NCI-H446 treated with DMSO at 0.1 percent for 48 hours (cell line): ENCODE data around the gene UNC5CL.

Experiments
- DNase-seq: peaks from one replicate; lab custom pipeline; 2025; lab: John Stamatoyannopoulos, UW

UNC5CL gene, protein sequence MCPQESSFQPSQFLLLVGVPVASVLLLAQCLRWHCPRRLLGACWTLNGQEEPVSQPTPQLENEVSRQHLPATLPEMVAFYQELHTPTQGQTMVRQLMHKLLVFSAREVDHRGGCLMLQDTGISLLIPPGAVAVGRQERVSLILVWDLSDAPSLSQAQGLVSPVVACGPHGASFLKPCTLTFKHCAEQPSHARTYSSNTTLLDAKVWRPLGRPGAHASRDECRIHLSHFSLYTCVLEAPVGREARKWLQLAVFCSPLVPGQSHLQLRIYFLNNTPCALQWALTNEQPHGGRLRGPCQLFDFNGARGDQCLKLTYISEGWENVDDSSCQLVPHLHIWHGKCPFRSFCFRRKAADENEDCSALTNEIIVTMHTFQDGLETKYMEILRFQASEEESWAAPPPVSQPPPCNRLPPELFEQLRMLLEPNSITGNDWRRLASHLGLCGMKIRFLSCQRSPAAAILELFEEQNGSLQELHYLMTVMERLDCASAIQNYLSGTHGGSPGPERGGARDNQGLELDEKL

DNA sequence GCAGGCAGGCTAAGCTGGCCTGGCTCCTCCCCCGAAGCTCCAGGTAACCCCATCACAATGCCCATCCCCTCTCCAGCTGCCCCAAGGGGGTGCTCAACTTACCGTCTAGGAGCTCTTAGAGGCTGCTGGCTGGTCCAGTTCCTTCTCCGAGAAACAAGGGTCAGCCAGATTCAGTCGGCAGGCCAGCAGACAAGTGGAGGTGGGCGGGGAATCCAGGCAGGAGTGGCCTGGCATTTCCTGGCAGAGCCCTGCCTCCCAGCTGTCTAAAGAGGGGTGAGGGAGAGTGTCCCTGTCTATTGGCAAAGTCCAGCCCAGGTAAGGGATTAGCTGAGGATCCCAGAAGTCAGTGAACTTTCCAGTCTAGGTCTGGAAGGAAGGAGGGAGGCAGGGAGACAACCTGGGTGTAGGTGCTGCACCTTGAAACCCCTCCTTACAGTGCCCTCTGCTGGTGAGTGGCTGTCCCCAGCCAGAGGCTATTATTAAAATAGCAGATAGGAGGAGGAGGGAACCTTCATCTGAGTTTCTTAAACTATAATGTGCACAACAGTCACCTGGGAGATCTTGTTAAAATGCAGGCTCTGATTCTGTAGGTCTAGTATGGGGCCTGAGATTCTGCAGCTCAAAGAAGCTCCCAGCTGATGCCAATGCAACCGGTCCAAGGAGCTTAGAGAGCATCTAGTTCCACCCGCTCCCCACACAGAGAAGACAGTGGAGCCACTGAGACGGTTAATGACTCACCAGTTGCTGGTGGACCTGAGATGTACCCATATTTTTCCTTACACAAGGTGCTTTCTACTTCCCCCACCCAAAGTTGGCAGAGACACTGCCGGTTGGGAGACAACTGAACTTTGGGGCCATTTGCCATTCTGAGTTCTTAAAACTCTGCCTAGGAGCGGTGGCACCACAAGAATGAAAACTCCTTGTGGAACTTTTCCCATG is at the start of gene UNC5CL:
TSS of gene UNC5CL (minus strand) at position 162 of the 939 bp plus-strand sequence. CDS start 4,147 bp downstream, outside the sequence.
- DNase-seq = no peak

DNA sequence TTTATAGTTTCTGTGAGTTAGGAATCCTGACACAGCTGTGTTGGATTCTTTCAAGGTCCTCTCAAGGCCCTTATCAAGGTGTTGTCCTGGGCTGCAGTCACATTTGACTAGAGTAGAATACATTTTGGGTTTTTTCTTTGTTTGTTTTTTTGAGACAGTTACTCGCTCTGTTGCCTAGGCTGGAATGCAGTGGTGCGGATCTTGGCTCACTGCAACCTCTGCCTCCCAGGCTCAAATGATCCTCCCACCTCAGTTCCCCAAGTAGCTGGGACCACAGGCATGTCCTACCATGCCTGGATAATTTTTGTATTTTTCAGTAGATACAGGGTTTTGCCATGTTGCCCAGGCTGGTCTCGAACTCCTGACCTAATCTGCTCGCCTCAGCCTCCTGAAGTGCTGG is 49.4 kb upstream of the UNC5CL start:
- DNase-seq = no peak

DNA sequence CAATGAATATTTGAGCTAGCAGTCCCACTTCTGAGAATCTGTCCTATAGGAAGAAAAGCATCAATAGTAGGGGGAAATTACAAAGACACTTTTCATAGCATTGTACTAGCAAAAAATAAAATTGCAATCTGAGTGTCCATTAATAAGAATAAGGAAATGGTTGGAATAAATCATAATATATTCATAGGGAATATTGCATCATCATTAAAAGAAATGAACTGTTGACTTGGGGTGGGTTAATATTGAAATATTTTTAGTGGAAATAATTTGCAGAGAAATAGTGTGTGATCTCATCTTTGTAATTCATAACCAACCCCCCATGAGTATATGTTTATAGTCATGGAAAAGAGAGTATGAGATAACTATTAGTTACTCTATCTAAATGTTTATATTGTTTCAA is 46.2 kb upstream of the UNC5CL start:
- DNase-seq = no peak

DNA sequence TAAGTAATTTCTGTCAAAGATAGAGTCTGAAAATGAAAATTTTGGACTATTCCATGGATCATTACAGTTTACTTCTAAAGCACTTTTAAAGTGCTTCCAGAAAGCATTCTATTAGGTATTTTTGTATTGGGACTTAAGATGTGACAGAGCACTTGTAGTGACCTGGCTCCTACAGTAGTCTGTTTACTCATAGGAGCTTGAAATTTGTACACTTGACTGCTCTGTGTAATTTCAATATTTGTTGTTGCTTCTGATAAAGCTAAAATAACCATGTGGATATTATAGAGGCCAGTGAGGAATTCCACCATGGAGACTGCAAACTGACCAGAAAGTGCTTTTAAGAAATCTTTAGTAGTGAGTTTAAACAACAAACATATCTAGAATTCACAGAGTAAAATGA is 44.1 kb upstream of the UNC5CL start:
- DNase-seq = no peak

DNA sequence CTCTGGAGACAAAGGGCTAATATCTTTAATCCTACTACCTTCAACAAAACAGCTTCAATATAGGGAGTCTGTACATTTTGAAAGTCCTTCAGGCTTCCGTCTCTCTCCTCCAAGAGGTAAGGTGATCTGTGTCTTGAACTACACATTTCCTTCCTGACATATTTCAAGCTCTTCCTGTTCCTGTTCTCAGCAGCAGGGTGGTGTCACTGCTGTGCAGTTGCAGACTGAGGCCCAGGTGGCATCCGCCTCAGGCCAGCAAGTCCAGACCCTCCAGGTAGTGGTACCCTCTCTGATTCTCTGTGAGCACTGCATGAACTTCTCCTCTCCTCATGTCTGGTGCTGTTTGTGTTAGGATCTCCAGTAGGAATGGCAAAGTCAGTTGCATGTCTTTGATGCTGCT is 41.6 kb upstream of the UNC5CL start:
- DNase-seq = no peak

DNA sequence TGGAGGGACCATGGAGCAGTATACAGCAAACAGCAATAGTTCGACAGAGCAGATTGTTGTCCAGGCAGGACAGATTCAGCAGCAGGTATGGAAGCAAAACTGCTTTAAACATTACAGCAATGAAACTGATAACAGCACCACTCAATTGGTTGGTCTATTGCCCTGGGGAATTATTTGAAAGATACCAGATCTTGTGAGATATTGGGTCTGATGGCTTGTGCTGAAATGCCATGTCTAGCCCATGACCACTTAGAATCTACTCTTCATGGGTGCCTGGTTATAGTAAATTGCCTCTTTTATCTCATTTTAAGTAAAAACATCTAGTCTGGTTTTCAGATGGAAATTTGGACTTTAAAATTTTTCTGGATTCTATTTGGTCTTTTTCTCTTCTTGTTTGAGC is 40.1 kb upstream of the UNC5CL start:
- DNase-seq = no peak

DNA sequence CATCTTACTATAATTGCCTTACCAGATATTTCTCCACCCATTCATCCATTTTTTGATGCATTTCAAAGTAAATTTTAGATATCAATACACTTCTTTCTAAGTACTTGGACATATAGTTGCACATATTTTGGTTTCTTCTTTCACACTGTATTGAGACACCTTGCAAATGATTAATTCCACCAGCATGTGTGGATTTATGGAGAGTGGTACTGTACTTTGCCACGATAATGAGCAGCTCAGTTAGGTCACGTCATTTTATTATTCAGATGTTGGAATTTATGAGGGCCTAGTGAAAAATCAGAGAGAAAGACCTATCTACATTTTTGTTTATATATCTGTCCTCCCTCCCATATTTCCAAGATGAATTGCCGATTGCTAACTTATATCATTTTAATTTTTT is 39.1 kb upstream of the UNC5CL start:
- no peak for DNase-seq

DNA sequence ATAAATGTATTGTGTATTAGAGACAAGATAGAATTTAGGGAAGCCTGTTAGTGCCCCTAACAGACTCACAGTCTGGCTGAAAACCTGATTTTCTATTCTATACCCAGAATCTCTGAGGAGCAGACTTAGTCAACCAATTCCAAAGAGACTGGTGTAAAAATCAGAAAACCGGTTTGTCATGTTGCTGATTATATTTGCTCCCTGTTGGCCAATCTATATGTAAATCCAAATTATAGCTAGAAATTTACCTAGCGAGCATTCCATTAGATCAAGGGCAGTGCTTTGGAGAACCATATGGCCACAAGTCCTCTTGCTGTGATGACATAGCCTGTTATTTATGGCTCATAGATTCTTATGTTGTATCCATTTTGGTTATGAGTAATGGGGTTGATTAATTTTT is 38.5 kb upstream of the UNC5CL start:
- DNase-seq = no peak

DNA sequence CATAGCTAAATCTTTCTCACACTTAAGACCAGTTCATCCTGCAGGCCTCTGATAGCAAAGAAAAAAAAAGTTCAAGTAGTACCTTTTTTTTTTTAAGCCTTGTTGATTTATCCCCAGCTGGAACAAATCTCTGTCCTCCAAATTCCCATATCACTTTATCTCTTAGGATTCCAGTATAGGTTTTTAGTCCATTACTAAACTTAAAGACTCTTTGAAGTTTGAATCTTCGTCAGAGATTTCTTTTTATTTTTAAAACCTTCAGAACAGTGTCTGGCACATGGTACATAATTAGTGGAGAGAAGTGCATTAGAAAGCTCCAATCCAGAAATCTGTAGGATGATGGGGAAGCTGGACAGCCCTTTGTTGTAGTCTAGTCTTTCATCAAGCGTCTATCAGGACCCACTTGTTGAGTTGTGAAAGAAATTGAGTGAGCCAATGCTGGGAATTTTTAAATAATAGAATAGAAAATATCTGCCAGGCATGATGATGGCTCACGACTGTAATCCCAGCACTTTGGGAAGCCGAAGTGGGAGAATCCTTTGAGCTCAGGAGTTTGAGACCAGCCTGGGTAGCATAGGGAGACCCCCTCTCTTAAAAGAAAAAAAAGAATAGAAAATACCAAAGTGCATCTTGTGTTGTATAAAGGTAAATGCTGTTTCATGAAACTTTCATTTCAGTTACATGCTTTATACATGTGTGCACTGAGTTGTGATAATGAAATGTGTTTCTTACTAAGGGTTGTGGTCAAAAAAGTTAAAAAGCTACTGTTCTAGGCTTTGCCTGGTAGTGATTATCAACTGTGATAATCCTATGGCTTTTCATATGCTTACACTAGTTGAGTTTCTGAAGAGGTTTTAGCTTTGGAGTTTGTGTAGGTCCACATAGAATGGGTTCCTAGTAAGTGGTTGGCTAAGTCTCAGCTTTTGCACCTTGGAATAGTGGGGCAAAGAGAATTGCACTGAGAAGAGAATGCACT is 36.9 kb upstream of the UNC5CL start:
- DNase-seq = no peak

DNA sequence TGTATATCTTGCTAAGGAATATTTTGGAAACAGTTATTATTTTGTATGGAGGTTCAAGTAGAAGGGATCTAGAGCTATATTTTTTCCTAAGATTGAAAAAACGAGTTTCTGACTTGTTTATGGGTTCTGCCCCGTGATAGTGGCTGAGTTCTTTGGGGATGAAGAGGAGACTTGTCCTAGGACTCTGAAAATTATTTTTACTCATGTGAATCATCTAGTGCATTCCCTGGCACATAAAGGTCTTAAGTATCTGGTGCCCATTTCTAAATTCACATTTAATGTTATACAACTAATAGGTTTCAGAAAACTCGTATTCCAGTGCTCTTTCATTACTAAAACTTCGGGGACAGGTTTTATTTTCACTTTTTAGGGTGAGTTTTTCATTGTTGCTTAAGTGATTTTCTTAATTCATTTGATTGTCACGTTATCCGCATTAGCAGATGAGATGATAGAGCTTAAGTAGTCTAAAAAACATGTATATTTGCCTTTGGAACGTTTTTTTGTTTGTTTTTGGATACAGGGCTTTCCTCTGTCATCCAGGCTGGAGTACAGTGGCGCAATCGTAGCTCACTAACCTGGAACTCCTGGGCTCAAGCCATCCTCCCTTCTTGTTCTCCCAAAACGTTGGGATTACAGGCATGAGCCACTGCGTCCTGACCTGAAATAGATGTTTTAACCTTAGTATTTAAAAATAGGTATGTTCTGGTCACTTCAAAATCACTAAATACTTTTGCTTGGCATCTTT is 35.8 kb upstream of the UNC5CL start:
- no peak for DNase-seq

DNA sequence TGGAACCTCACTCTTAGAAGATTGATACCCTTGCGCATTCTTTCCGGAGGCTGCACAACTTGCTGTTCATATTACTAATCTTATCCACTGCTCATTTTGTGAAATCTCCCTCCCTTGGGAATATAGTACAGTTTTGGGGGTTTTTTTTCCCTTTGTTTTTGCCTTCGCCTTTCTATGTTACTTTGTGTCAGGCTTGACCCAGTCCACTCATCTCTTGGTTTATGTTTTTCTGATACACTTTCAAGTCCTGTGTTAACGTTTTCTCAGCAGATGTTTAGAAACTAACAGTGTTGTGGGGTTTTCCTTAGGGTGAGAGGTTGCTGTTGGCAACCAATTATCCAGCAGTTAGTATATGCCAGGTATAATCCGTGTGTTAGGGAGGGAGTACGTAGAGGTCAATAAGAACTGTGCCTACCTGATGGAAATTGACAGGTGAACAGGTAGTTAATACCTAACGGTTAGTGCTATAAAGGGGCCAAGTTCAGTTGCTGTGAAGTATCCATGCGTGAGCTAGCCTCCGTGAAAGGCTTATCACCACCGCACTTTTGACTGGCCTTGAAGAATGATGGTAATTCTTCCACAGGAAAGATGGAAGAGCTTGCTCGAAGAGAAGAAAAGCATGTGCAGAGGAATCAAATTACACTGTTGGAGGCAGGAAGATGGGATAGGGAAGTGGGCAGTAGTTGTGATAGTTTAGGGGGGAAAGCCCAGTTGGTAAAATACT is 35.1 kb upstream of the UNC5CL start:
- DNase-seq = no peak

DNA sequence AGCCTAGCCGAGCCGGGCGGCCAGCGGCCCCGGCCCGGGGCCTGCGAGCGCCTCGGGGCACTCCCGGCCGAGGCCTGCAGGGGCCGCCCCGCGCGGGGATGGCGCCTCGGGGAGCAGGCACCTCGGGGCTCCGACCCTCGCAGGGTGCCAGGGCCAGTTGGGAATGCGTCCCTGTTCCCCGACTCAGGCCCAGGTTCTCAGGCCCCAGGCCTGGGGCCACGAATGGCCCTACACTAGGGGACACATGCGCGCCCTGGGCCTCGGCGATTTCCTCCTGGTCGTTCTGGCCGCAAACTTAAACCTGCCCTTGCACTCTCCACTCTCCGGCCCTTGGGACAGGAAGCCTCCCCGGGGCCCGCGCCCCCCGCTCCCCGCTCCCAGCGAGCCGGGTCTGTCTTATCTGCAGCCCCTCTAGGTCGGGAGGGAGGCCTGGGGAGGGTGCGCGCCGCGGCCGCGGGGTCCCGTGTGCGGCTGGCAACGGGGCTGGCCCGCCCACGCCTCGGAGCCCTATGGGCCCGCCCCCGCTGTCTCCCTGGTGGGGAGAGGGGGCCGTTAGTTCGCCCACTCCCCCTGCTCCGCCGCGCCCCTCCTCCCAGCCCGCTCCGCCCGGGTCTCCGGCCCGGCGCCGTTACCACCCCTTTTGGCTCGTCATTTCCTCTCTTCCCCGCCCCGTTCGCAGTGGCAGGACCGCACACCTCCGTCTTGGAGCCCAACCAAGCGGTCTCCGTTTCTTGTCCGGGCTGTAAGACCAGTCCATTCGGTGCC is 34.4 kb upstream of the UNC5CL start:
- peak; percentile 79 for DNase-seq

DNA sequence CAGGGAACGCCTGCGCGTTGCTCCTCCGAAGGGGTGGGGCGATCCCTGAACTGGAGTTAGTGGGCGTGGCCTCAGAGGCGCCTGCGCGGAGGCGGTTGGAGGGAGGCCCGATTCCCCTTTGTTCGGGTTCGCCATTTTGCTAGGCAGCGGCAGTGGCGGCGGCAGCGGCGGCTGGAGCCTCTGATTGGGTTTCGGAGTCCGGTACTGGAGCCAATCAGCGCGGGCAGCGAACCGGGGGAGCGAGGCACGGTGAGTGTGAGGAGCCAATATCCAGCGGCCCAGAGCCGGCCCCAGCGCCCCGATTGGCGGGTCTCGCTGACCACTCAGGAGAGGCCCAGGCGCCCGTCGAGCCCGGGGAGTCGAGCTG is 33.8 kb upstream of the UNC5CL start, which contains the start of gene NFYA:
TSS of gene NFYA (plus strand) at position 139 of the 367 bp plus-strand sequence. CDS start 6,116 bp downstream, outside the sequence.
- peak; percentile 100 for DNase-seq

DNA sequence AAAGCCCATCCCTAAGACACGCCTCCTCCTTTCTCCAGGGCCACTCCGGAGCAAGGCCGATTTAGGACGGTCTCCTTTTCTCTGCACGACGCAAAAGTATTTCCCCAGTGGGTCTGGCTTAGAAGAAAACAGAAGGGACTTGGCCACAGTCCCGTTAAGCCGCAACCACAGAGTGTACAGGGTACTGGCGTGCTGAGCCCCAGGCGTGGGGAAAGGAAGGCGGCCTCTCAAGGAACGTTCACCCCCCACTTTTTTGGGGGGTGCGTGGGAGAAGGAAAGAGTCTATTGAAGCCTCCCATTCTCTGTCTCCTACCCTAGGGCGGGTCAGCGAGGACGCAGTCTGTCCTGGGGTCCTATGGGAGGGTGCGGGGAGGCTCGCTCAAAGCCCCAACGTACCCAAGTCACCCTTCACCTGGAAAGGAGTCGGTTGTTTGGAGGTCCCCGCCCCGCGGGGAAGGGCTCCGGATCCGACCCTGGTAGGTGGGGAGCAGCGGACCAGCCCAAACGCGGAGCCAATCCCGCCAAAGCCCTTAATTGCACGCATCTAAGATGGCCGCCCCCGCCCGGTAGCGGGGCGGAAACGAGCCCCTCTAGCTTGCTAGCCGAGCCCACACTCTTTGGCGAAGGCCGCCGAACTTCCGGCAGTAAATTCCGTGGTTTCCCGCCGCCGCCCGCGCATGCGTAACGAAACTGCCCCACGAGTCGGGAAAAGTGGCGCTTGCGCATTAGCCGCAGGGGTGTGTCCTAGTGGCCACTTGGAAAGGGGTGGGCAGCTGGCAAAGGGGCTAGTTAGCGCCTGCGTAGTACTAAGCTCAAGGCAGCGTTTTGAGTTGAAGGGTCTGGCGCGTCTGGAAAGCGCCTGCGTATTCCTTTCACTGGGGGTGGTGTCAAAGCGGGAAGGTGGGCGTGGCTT is 33.2 kb upstream of the UNC5CL start, which contains the start of gene OARD1:
TSS of gene OARD1 (minus strand) at position 434 of the 913 bp plus-strand sequence. CDS start 722 bp downstream, outside the sequence.
- peak; percentile 100 for DNase-seq

DNA sequence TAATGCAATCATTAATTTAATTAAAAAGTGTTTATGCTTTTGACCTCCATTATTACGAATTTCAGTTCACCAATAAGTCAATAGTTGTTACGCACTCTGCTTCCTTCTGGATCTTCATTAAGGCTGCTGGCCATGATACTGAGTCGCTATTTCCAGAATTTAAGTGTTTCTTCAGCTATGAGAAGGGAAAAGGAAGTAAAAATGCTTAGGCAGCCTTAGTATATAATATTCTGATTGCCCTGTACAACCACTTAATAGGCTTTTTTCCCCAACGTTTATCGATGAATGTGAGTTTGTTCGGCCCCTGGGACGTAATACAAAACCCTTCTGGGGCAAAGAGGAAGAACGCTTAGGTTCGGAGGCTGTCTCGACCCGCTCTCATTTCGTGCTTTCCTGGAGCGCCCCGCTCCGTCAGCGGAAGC is 32.5 kb upstream of the UNC5CL start:
- DNase-seq = no peak

DNA sequence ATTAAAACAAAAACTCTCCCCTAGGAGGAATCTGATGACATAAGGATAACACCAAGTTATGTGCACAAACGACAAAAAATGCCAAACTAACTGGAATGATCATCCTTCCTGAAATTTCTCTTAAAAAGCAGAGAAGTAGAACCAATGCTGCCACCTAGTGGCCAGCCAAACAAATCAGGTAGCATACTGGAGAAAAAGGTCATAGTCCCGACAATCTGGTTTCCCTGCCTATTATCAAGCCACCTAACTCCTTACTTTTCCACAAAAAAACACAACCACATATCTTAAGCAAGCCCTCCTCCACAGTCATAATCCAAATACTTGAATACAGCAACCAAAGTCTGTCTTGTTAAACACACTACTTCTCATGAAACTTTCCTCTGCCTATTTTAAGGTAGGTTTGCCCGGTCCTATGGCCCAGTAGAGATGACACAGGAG is 27.9 kb upstream of the UNC5CL start:
- DNase-seq = peak; percentile 68

DNA sequence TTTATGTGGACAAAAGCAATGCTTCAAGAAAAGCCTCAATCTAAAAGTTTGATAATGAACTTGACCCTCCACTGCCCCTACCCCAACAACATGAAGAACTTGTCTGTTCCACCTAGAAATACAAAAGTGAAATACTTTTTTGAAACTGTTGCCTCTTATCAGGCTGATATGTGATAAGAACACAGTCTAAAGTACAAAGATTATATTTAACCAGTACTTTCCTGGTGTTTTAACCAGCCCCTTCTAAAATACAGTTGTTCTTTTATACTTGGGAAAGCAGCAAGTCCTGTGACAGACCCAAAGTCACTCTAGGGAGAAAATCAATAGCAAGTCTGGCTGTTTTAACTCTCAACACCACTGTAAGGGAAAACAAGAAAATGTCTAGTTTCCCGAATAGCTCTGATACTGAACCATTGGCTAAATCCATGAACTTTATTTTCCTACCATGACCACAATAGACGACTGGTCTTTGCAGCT is 26.6 kb upstream of the UNC5CL start:
- no peak for DNase-seq

DNA sequence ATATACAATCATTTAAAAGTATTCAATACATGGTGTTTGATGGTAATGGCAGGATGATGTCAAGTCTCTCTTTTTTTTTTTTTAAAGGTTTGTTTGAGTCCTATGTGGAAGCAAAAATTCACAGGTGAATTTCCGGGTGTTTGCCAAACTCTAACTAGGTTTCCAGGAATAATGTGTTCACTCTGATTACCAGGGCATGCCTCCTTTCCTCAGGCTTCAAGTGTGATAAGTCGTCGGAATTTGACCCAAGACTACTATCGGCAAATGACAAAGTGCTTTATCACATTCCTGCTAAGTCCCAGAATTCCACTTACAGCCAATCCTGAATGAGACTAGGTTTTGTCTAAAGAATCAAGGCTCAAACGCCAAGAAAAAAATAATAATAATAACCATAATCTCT is 25.8 kb upstream of the UNC5CL start:
- DNase-seq = no peak
